Neuronal stem cell (in vitro differentiated cells): ENCODE results near the gene ACTN1.

Source experiments
- DNase-seq: peaks from one replicate; pipeline ENCODE4 v3.0.0-alpha.2; 2013; ENCODE audit warnings: low spot score
- H2AFZ ChIP-seq: one replicate; pipeline ENCODE4 v1.6.1; 2013; ENCODE audit warnings: mild to moderate bottlenecking, low read length, inconsistent platforms
- H2AK5ac ChIP-seq: 2 replicates; pipeline ENCODE4 v1.6.1; 2013; ENCODE audit warnings: low read depth, mild to moderate bottlenecking, inconsistent platforms, low read length, moderate library complexity, mixed read lengths
- H2BK120ac ChIP-seq: 2 replicates; pipeline ENCODE4 v1.6.1; 2013; ENCODE audit warnings: low read depth, mild to moderate bottlenecking, inconsistent platforms, low read length, moderate library complexity, mixed read lengths
- H2BK12ac ChIP-seq: one replicate; pipeline ENCODE4 v1.6.1; 2013; ENCODE audit warnings: low read length, inconsistent platforms
- H2BK15ac ChIP-seq: 2 replicates; pipeline ENCODE4 v1.6.1; 2013; ENCODE audit warnings: mild to moderate bottlenecking, low read length, inconsistent platforms, mixed read lengths
- H2BK5ac ChIP-seq: one replicate; pipeline ENCODE4 v1.6.1; 2013; ENCODE audit warnings: inconsistent platforms, mild to moderate bottlenecking, low read length, moderate library complexity
- H3K14ac ChIP-seq: one replicate; pipeline ENCODE4 v1.6.1; 2013; ENCODE audit warnings: low read length, inconsistent platforms
- H3K18ac ChIP-seq: 2 replicates; pipeline ENCODE4 v1.6.1; 2013; ENCODE audit warnings: low read length, inconsistent platforms
- H3K23ac ChIP-seq: 2 replicates; pipeline ENCODE4 v1.6.1; 2013; ENCODE audit warnings: low read depth, mild to moderate bottlenecking, mixed read lengths, low read length, inconsistent platforms; ENCODE audit not compliant: poor library complexity
- H3K27ac ChIP-seq: replicated peaks from 3 replicates; pipeline ENCODE4 v1.5.1; 2013; ENCODE audit warnings: low read length, inconsistent platforms
- H3K27me3 ChIP-seq, 3 experiments: 2 replicates each; pipeline ENCODE4 v1.6.1; 2013; ENCODE audit warnings: low read length in 3 of 3, mild to moderate bottlenecking in 2 of 3, inconsistent platforms in 1 of 3, low read depth in 1 of 3, mixed read lengths in 1 of 3, moderate library complexity in 1 of 3; ENCODE audit not compliant: control insufficient read depth in 3 of 3, insufficient read depth in 3 of 3
- H3K36me3 ChIP-seq, 2 donors: replicated peaks in 1 of 2; 2 replicates each; pipeline ENCODE4 v1.6.1; 2013; ENCODE audit warnings: low read length in 2 of 2; ENCODE audit not compliant: control insufficient read depth in 2 of 2, insufficient read depth in 2 of 2
- H3K4ac ChIP-seq: 2 replicates; pipeline ENCODE4 v1.6.1; 2013; ENCODE audit warnings: inconsistent platforms, mild to moderate bottlenecking, low read length, moderate library complexity
- H3K4me1 ChIP-seq, 2 donors: 1 replicate in 1 of 2; 2 replicates in 1 of 2; pipeline ENCODE4 v1.6.1; 2013; ENCODE audit warnings: low read length in 2 of 2, low read depth in 1 of 2; ENCODE audit not compliant: control insufficient read depth in 2 of 2, insufficient read depth in 1 of 2
- H3K4me2 ChIP-seq: one replicate; pipeline ENCODE4 v1.6.1; 2013; ENCODE audit warnings: mild to moderate bottlenecking, low read length, inconsistent platforms; ENCODE audit not compliant: insufficient read depth, poor library complexity, severe bottlenecking
- H3K4me3 ChIP-seq, 2 donors: 2 replicates each; pipeline ENCODE4 v1.5.1; 2013; ENCODE audit warnings: low read length in 2 of 2, mild to moderate bottlenecking in 2 of 2, inconsistent platforms in 1 of 2, moderate library complexity in 1 of 2
- H3K79me1 ChIP-seq: one replicate; pipeline ENCODE4 v1.6.1; 2013; ENCODE audit warnings: low read depth, mild to moderate bottlenecking, inconsistent platforms, low read length, moderate library complexity
- H3K9ac ChIP-seq: one replicate; pipeline ENCODE4 v1.6.1; 2013; ENCODE audit warnings: mild to moderate bottlenecking, low read depth, low read length, inconsistent platforms; ENCODE audit not compliant: poor library complexity
- H3K9me3 ChIP-seq, 2 donors: replicated peaks in 1 of 2; 2 replicates each; pipeline versions ENCODE3 to v1.6.1; 2013; ENCODE audit warnings: low read length in 2 of 2, mild to moderate bottlenecking in 2 of 2, inconsistent platforms in 1 of 2, low read depth in 1 of 2, mixed read lengths in 1 of 2, moderate library complexity in 1 of 2; ENCODE audit not compliant: control insufficient read depth in 2 of 2, insufficient read depth in 1 of 2
- H4K8ac ChIP-seq: one replicate; pipeline ENCODE4 v1.6.1; 2013; ENCODE audit warnings: low read depth, mild to moderate bottlenecking, inconsistent platforms, low read length, moderate library complexity
- H4K91ac ChIP-seq: one replicate; pipeline ENCODE4 v1.6.1; 2013; ENCODE audit warnings: low read length, low read depth, mild to moderate bottlenecking, inconsistent platforms; ENCODE audit not compliant: poor library complexity
- WGBS, 2 donors: extraction: QIAGEN DNeasy Blood & Tissue Kit; methylation state at CpG; one replicate each; pipeline ENCODE4 v1.1.7; 2013; ENCODE audit warnings: missing lambda C conversion rate in 2 of 2, mixed read lengths in 1 of 2; ENCODE audit not compliant: insufficient read length in 2 of 2, insufficient replicate concordance in 1 of 2; ENCODE audit errors: extremely low coverage in 2 of 2; 5-methylcytosine and 5-hydroxymethylcytosine counted together

The ACTN1 gene

GRCh38 chr14:68976160-68977067 is 2.7 kb downstream of the ACTN1 start:
- no peak overlapping the region for H2BK5ac ChIP-seq
- no peak overlapping the region for H3K18ac ChIP-seq
- H2BK12ac ChIP-seq = no peak overlapping the region
- no peak overlapping the region for H2BK120ac ChIP-seq
- H3K14ac ChIP-seq = no peak overlapping the region
- no peak overlapping the region for H4K91ac ChIP-seq
- peak overlapping the region; percentile 82 for H3K4me2 ChIP-seq
- H3K27me3 ChIP-seq = peaks cover 0 to 7% (median 0%) of the 10 kb centered on the region in 3 experiments
- no peak overlapping the region for H3K27ac ChIP-seq
- no peak overlapping the region for H2AK5ac ChIP-seq
- no peak overlapping the region for H3K23ac ChIP-seq
- WGBS, 2 donors = no CpG with 5 or more reads among the region's 13 CpGs
- peaks cover 0 to 3% of the 10 kb centered on the region in 2 donors for H3K9me3 ChIP-seq
- no peak overlapping the region for H4K8ac ChIP-seq
- H3K4ac ChIP-seq = no peak overlapping the region
- H3K9ac ChIP-seq = no peak overlapping the region
- peaks cover 17 to 57% of the 10 kb centered on the region in 2 donors for H3K36me3 ChIP-seq
- no peak for DNase-seq
- H3K4me1 ChIP-seq = peaks cover 18 to 28% of the 10 kb centered on the region in 2 donors
- H2AFZ ChIP-seq = no peak overlapping the region
- no peak overlapping the region for H2BK15ac ChIP-seq
- peaks cover 24% of the 10 kb centered on the region for H3K79me1 ChIP-seq
- peak overlapping the region in 1 of 2 donors; percentile 12 for H3K4me3 ChIP-seq

DNA sequence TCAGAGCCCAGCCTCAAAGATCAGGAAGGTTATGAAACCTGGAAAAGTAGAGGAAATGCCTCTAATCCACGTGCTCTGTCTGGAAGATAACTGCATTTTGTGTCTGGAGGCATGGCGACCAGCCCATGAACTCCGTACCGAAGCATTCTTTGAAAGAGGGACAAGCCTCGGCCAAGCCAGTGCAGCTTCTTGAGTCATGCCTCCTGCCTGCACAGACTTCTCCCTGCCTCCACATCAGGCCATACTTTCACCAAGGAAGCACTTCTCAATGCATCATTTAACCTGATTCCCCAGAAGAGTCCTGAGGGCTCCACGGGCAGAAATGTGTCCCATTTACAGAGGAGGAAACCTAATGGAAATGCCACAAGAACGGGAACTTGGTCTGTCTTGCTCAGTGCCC is 3.4 kb downstream of the ACTN1 start:
- Histone ChIP-seq H3K4me2 (no peak overlapping the region), H3K4me3 (no peak overlapping the region), H2BK12ac (no peak overlapping the region), H2BK5ac (no peak overlapping the region), H3K23ac (peak overlapping the region; percentile 9), H3K36me3 (peaks cover 17 to 64% of the 10 kb centered on the region in 2 donors), H3K9ac (no peak overlapping the region), H3K27ac (no peak overlapping the region), H4K8ac (no peak overlapping the region), H4K91ac (no peak overlapping the region), H3K18ac (no peak overlapping the region), H3K9me3 (peaks cover 0 to 3% of the 10 kb centered on the region in 2 donors), H2BK120ac (no peak overlapping the region), H3K14ac (no peak overlapping the region), H2AFZ (no peak overlapping the region), H3K27me3 (peaks cover 0 to 6% (median 0%) of the 10 kb centered on the region in 3 experiments), H2BK15ac (no peak overlapping the region), H3K4ac (no peak overlapping the region), H3K79me1 (peaks cover 24% of the 10 kb centered on the region), H2AK5ac (no peak overlapping the region), H3K4me1 (peaks cover 18 to 28% of the 10 kb centered on the region in 2 donors)
- whole genome bisulfite sequencing, 2 donors = no CpG with 5 or more reads among the region's 7 CpGs
- no peak for DNase-seq

GRCh38 chr14:68974759-68975347 is 4.2 kb downstream of the ACTN1 start:
- Histone ChIP-seq H3K4ac (no peak overlapping the region), H3K27ac (no peak overlapping the region), H2BK120ac (no peak overlapping the region), H3K79me1 (peaks cover 24% of the 10 kb centered on the region), H3K36me3 (peaks cover 17 to 65% of the 10 kb centered on the region in 2 donors), H3K23ac (no peak overlapping the region), H3K14ac (no peak overlapping the region), H3K4me3 (no peak overlapping the region), H4K8ac (no peak overlapping the region), H2BK12ac (no peak overlapping the region), H3K9ac (no peak overlapping the region), H2AFZ (no peak overlapping the region), H3K4me1 (peaks cover 23 to 24% of the 10 kb centered on the region in 2 donors), H2BK5ac (no peak overlapping the region), H3K18ac (no peak overlapping the region), H3K9me3 (peaks cover 0 to 3% of the 10 kb centered on the region in 2 donors), H3K4me2 (no peak overlapping the region), H2BK15ac (no peak overlapping the region), H3K27me3 (no peaks in the 10 kb centered on the region), H4K91ac (no peak overlapping the region), H2AK5ac (no peak overlapping the region)
- DNase-seq = no peak
- whole genome bisulfite sequencing, 2 donors = no CpG with 5 or more reads among the region's 6 CpGs

- H4K91ac ChIP-seq = no peak overlapping the region
- no peak overlapping the region for H3K14ac ChIP-seq
- no peak overlapping the region for H3K4ac ChIP-seq
- H3K9me3 ChIP-seq = peaks cover 0 to 3% of the 10 kb centered on the region in 2 donors
- H3K27me3 ChIP-seq = no peaks in the 10 kb centered on the region
- H2AFZ ChIP-seq = no peak overlapping the region
- no peak overlapping the region for H2BK15ac ChIP-seq
- no peak overlapping the region for H2BK5ac ChIP-seq
- H2AK5ac ChIP-seq = no peak overlapping the region
- no peak for DNase-seq
- H3K4me1 ChIP-seq = peaks cover 24 to 27% of the 10 kb centered on the region in 2 donors
- H4K8ac ChIP-seq = no peak overlapping the region
- H3K4me3 ChIP-seq = no peak overlapping the region
- no peak overlapping the region for H3K23ac ChIP-seq
- no peak overlapping the region for H3K18ac ChIP-seq
- no peak overlapping the region for H2BK12ac ChIP-seq
- H3K4me2 ChIP-seq = no peak overlapping the region
- H3K9ac ChIP-seq = no peak overlapping the region
- WGBS, 2 donors = no CpG with 5 or more reads among the region's 5 CpGs
- no peak overlapping the region for H2BK120ac ChIP-seq
- peaks cover 17 to 65% of the 10 kb centered on the region in 2 donors for H3K36me3 ChIP-seq
- H3K79me1 ChIP-seq = peaks cover 26% of the 10 kb centered on the region
- H3K27ac ChIP-seq = no peak overlapping the region
Observed at GRCh38 chr14:68973639-68974038, 5.5 kb downstream of the ACTN1 start.
